Activated naive CD8-positive, alpha-beta T cell treated with anti-CD3 and anti-CD28 coated beads for 36 hours (primary cell): ENCODE results near the gene ZNF276. TPM values are rescaled to one million over a fixed set of nuclear protein-coding genes. Genes with fewer than 3 reads are reported as not detected.

Experiments used
- DNase-seq: peaks from one replicate; pipeline ENCODE4 v3.0.0; 2021
- H3K27ac Mint-ChIP-seq: one replicate; pipeline ENCODE4 v1.8.0; 2022; ENCODE audit warnings: mild to moderate bottlenecking, moderate library complexity, mixed read lengths
- H3K27me3 Mint-ChIP-seq: one replicate; pipeline ENCODE4 v1.8.0; 2022; ENCODE audit warnings: mild to moderate bottlenecking, mixed read lengths
- H3K36me3 Mint-ChIP-seq: one replicate; pipeline ENCODE4 v1.8.0; 2021; ENCODE audit warnings: mild to moderate bottlenecking, mixed read lengths
- H3K4me1 Mint-ChIP-seq: one replicate; pipeline ENCODE4 v1.8.0; 2021; ENCODE audit warnings: mixed read lengths
- H3K4me3 Mint-ChIP-seq: one replicate; pipeline ENCODE4 v1.8.0; 2022; ENCODE audit warnings: mild to moderate bottlenecking, moderate library complexity, mixed read lengths
- H3K9me3 Mint-ChIP-seq: one replicate; pipeline ENCODE4 v1.8.0; 2022; ENCODE audit warnings: mixed read lengths
- total RNA-seq, 2 experiments: library from RNA; stranded (reverse); gene quantifications; one replicate each; pipeline ENCODE4 v1.2.3, GENCODE V29; 2021

ZNF276 gene
- total RNA-seq, 2 experiments from 2014 or later, result 24.7 to 24.9 TPM

- H3K36me3 Mint-ChIP-seq, result peaks cover 1% of the 10 kb centered on the region
- H3K4me1 Mint-ChIP-seq, result peaks cover 16% of the 10 kb centered on the region
- no peaks in the 10 kb centered on the region for H3K27me3 Mint-ChIP-seq
- H3K27ac Mint-ChIP-seq, result peak within 1 kb of the TSS; percentile 77
- H3K4me3 Mint-ChIP-seq, result peak within 1 kb of the TSS; percentile 77
- peak; percentile 98 for DNase-seq
- no peaks in the 10 kb centered on the region for H3K9me3 Mint-ChIP-seq
Measured at GRCh38 chr16:89701425-89702406, 19.6 kb upstream of the ZNF276 start, which contains the start of gene SPATA2L. SPATA2L (minus strand) TSS chr16:89701705; CDS start chr16:89701232, 473 bp downstream.

GRCh38 chr16:89704281-89704680 lies 17.1 kb upstream of the ZNF276 start:
- H3K9me3 Mint-ChIP-seq, result no peaks in the 10 kb centered on the region
- H3K27me3 Mint-ChIP-seq, result no peaks in the 10 kb centered on the region
- peaks cover 16% of the 10 kb centered on the region for H3K4me1 Mint-ChIP-seq
- H3K27ac Mint-ChIP-seq, result no peak overlapping the region
- H3K36me3 Mint-ChIP-seq, result no peaks in the 10 kb centered on the region
- H3K4me3 Mint-ChIP-seq, result no peak overlapping the region
- DNase-seq, result no peak

- Mint-ChIP-seq H3K36me3 (no peaks in the 10 kb centered on the region), H3K27ac (no peak overlapping the region)
Measured at GRCh38 chr16:89705006-89705405, 16.3 kb upstream of the ZNF276 start.

GRCh38 chr16:89706518-89707260 lies 14.6 kb upstream of the ZNF276 start:
- no peak for DNase-seq
- Mint-ChIP-seq H3K4me1 (peaks cover 10% of the 10 kb centered on the region), H3K27ac (no peak overlapping the region), H3K4me3 (no peak overlapping the region), H3K9me3 (no peaks in the 10 kb centered on the region), H3K36me3 (no peaks in the 10 kb centered on the region), H3K27me3 (no peaks in the 10 kb centered on the region)

More at GRCh38 chr16:89705006-89705405, 16.3 kb upstream of the ZNF276 start:
- Mint-ChIP-seq H3K4me1 (peaks cover 12% of the 10 kb centered on the region), H3K27me3 (no peaks in the 10 kb centered on the region), H3K9me3 (no peaks in the 10 kb centered on the region), H3K4me3 (no peak overlapping the region)
- no peak for DNase-seq

- Mint-ChIP-seq H3K4me3 (no peak overlapping the region), H3K9me3 (no peaks in the 10 kb centered on the region), H3K4me1 (peaks cover 4% of the 10 kb centered on the region), H3K27me3 (no peaks in the 10 kb centered on the region), H3K27ac (no peak overlapping the region), H3K36me3 (no peaks in the 10 kb centered on the region)
- DNase-seq, result no peak
Measured at GRCh38 chr16:89707695-89708094, 13.6 kb upstream of the ZNF276 start.

GRCh38 chr16:89708481-89708931 lies 12.8 kb upstream of the ZNF276 start:
- Mint-ChIP-seq H3K9me3 (no peaks in the 10 kb centered on the region), H3K27ac (no peak overlapping the region), H3K36me3 (no peaks in the 10 kb centered on the region), H3K4me3 (no peak overlapping the region), H3K4me1 (peaks cover 4% of the 10 kb centered on the region), H3K27me3 (no peaks in the 10 kb centered on the region)
- DNase-seq, result no peak

- no peak overlapping the region for H3K27ac Mint-ChIP-seq
- no peaks in the 10 kb centered on the region for H3K9me3 Mint-ChIP-seq
- no peak overlapping the region for H3K4me3 Mint-ChIP-seq
- peaks cover 4% of the 10 kb centered on the region for H3K4me1 Mint-ChIP-seq
- no peak for DNase-seq
- H3K36me3 Mint-ChIP-seq, result peaks cover 4% of the 10 kb centered on the region
- H3K27me3 Mint-ChIP-seq, result no peaks in the 10 kb centered on the region
Measured at GRCh38 chr16:89709166-89709565, 12.2 kb upstream of the ZNF276 start.

- Mint-ChIP-seq H3K27me3 (no peaks in the 10 kb centered on the region), H3K36me3 (peaks cover 11% of the 10 kb centered on the region), H3K4me3 (no peak overlapping the region), H3K4me1 (peaks cover 4% of the 10 kb centered on the region), H3K27ac (no peak overlapping the region), H3K9me3 (no peaks in the 10 kb centered on the region)
- no peak for DNase-seq
Measured at GRCh38 chr16:89709716-89710432, 11.5 kb upstream of the ZNF276 start.

- no peak for DNase-seq
- no peak overlapping the region for H3K4me3 Mint-ChIP-seq
Measured at GRCh38 chr16:89710709-89711564, 10.4 kb upstream of the ZNF276 start.

GRCh38 chr16:89711601-89712273 lies 9.6 kb upstream of the ZNF276 start:
- no peaks in the 10 kb centered on the region for H3K9me3 Mint-ChIP-seq
- H3K4me1 Mint-ChIP-seq, result no peaks in the 10 kb centered on the region
- peaks cover 21% of the 10 kb centered on the region for H3K36me3 Mint-ChIP-seq
- peak; percentile 84 for DNase-seq
- H3K4me3 Mint-ChIP-seq, result peak overlapping the region; percentile 84
- H3K27me3 Mint-ChIP-seq, result no peaks in the 10 kb centered on the region
- H3K27ac Mint-ChIP-seq, result peak overlapping the region; percentile 77

More at GRCh38 chr16:89710709-89711564, 10.4 kb upstream of the ZNF276 start:
- Mint-ChIP-seq H3K27ac (no peak overlapping the region), H3K4me1 (peaks cover 2% of the 10 kb centered on the region), H3K27me3 (no peaks in the 10 kb centered on the region), H3K36me3 (peaks cover 17% of the 10 kb centered on the region), H3K9me3 (no peaks in the 10 kb centered on the region)

GRCh38 chr16:89712274-89712781 lies 9.0 kb upstream of the ZNF276 start:
- Mint-ChIP-seq H3K4me1 (no peaks in the 10 kb centered on the region), H3K36me3 (peaks cover 24% of the 10 kb centered on the region), H3K27ac (peak overlapping the region; percentile 77), H3K4me3 (peak overlapping the region; percentile 84), H3K9me3 (no peaks in the 10 kb centered on the region), H3K27me3 (no peaks in the 10 kb centered on the region)
- no peak for DNase-seq

- DNase-seq, result no peak
- Mint-ChIP-seq H3K27ac (no peak overlapping the region), H3K4me1 (peaks cover 22% of the 10 kb centered on the region), H3K36me3 (peaks cover 35% of the 10 kb centered on the region), H3K9me3 (no peaks in the 10 kb centered on the region), H3K27me3 (no peaks in the 10 kb centered on the region), H3K4me3 (no peak overlapping the region)
Measured at GRCh38 chr16:89716493-89716892, 4.8 kb upstream of the ZNF276 start.

GRCh38 chr16:89716916-89717687 lies 4.2 kb upstream of the ZNF276 start:
- peaks cover 35% of the 10 kb centered on the region for H3K36me3 Mint-ChIP-seq
- no peaks in the 10 kb centered on the region for H3K9me3 Mint-ChIP-seq
- H3K27ac Mint-ChIP-seq, result no peak overlapping the region

More at GRCh38 chr16:89716916-89717687, 4.2 kb upstream of the ZNF276 start:
- no peak for DNase-seq
- Mint-ChIP-seq H3K4me3 (peak overlapping the region; percentile 10), H3K27me3 (no peaks in the 10 kb centered on the region), H3K4me1 (peaks cover 22% of the 10 kb centered on the region)
